Bronchial epithelial cell (primary cell): ENCODE measurements around the gene VSIG10L. TPM values are rescaled to one million over a fixed set of nuclear protein-coding genes. Genes with fewer than 3 reads are reported as not detected.

Experiments used
- DNase-seq: peaks from one replicate; pipeline ENCODE4 v3.0.0-alpha.2; 2010; ENCODE audit warnings: low read depth
- FAIRE-seq: peaks from 2 replicates; lab custom pipeline; 2011; peaks lifted over from hg19 to GRCh38; lab: Jason Lieb, UNC
- H3K27me3 ChIP-seq: 2 replicates; pipeline ENCODE4 v1.5.1; 2011; ENCODE audit warnings: low read length; ENCODE audit not compliant: control insufficient read depth, insufficient read depth
- H3K36me3 ChIP-seq: 2 replicates; pipeline ENCODE4 v1.5.1; 2011; ENCODE audit warnings: low read length; ENCODE audit not compliant: control insufficient read depth, insufficient read depth
- H3K4me3 ChIP-seq: 2 replicates; pipeline ENCODE4 v1.5.1; 2011; ENCODE audit warnings: mild to moderate bottlenecking, low read depth, low read length, control low read depth
- total RNA-seq: library from RNA; depleted of rRNA; stranded (reverse); fragments of >200 nt; gene quantifications from 2 replicates; pipeline ENCODE4 v1.2.1, GENCODE V29; 2014
- TF ChIP-seq, protein P1 (sequence below): IDR thresholded peaks from 2 replicates; pipeline ENCODE4 v1.5.1; 2011; ENCODE audit warnings: mild to moderate bottlenecking, moderate library complexity, low read length, control low read depth, inconsistent platforms; ENCODE audit not compliant: insufficient read depth, severe bottlenecking

The VSIG10L gene
- total RNA-seq, 1 donor from 2014 or later: 0.53 TPM

- TF ChIP-seq, protein P1, sequence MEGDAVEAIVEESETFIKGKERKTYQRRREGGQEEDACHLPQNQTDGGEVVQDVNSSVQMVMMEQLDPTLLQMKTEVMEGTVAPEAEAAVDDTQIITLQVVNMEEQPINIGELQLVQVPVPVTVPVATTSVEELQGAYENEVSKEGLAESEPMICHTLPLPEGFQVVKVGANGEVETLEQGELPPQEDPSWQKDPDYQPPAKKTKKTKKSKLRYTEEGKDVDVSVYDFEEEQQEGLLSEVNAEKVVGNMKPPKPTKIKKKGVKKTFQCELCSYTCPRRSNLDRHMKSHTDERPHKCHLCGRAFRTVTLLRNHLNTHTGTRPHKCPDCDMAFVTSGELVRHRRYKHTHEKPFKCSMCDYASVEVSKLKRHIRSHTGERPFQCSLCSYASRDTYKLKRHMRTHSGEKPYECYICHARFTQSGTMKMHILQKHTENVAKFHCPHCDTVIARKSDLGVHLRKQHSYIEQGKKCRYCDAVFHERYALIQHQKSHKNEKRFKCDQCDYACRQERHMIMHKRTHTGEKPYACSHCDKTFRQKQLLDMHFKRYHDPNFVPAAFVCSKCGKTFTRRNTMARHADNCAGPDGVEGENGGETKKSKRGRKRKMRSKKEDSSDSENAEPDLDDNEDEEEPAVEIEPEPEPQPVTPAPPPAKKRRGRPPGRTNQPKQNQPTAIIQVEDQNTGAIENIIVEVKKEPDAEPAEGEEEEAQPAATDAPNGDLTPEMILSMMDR: no peak
- Histone ChIP-seq H3K36me3 (no peaks in the 10 kb centered on the region), H3K4me3 (no peak overlapping the region), H3K27me3 (no peaks in the 10 kb centered on the region)
- DNase-seq: no peak
- FAIRE-seq: no peak
Measured at GRCh38 chr19:51289635-51290034, 52.3 kb downstream of the VSIG10L start.

GRCh38 chr19:51285682-51286081 is 56.3 kb downstream of the VSIG10L start:
- FAIRE-seq (no peak), DNase-seq (no peak)
- H3K4me3 ChIP-seq: no peak overlapping the region
- no peaks in the 10 kb centered on the region for H3K27me3 ChIP-seq
- TF ChIP-seq, protein P1: no peak
- H3K36me3 ChIP-seq: no peaks in the 10 kb centered on the region

DNA sequence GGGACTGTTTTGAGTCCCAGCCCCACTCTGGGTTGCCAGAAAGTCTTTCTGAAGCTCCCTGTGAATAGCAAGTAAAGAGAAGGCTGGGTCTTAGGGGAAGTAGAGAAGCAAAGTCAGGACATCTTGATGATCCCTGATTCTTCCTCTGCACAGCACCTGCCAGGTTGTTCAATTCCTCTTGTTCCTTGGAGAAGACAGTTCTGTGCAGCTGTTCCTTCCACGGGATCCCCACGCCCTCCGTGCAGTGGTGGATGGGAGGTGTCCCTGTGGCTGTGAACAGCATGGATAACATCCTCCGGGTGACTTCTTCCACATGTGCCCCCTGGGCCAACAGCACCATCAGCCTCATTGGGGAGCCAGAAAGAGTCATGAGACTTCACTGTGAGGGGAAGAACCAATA is 59.6 kb downstream of the VSIG10L start:
- TF ChIP-seq, protein P1: no peak
- Histone ChIP-seq H3K4me3 (no peak overlapping the region), H3K27me3 (no peaks in the 10 kb centered on the region), H3K36me3 (no peaks in the 10 kb centered on the region)
- FAIRE-seq (no peak), DNase-seq (no peak)

Other genes starting within 250 kb of the VSIG10L start
- 7.3 and 7.6 TPM in 2 replicates for gene CTU1, start 233.7 kb downstream of the VSIG10L start, total RNA-seq
- gene SIGLEC9, start 217.2 kb downstream of the VSIG10L start, total RNA-seq: not detected in 2 replicates
- gene SIGLEC7, start 199.8 kb downstream of the VSIG10L start, total RNA-seq: not detected in 2 replicates
- gene CD33, start 117.1 kb downstream of the VSIG10L start, total RNA-seq: not detected in 2 replicates
- not detected in 2 replicates for gene SIGLECL1, start 91.1 kb downstream of the VSIG10L start, total RNA-seq
- gene IGLON5, start 30.5 kb downstream of the VSIG10L start, total RNA-seq: not detected in 2 replicates
- 70.6 and 79.8 TPM in 2 replicates for gene ETFB, start 24.2 kb upstream of the VSIG10L start, total RNA-seq
- not detected in 2 replicates for gene CLDND2, start 26.9 kb upstream of the VSIG10L start, total RNA-seq
- not detected in 2 replicates for gene NKG7, start 30.5 kb upstream of the VSIG10L start, total RNA-seq
- not detected in 2 replicates for gene LIM2, start 45.8 kb upstream of the VSIG10L start, total RNA-seq
- not detected in 2 replicates for gene C19orf84, start 48.5 kb upstream of the VSIG10L start, total RNA-seq
- not detected in 2 replicates for gene SIGLEC10, start 75.5 kb upstream of the VSIG10L start, total RNA-seq
- not detected in 2 replicates for gene SIGLEC8, start 116.3 kb upstream of the VSIG10L start, total RNA-seq
- gene CEACAM18, start 136.4 kb upstream of the VSIG10L start, total RNA-seq: not detected in 2 replicates
- not detected in 2 replicates for gene SIGLEC12, start 159.7 kb upstream of the VSIG10L start, total RNA-seq
- not detected in 2 replicates for gene SIGLEC6, start 189.5 kb upstream of the VSIG10L start, total RNA-seq
- gene ZNF175, start 229.1 kb upstream of the VSIG10L start, total RNA-seq: 1.6 and 2.2 TPM in 2 replicates